Panc1 (cell line): ENCODE results near the gene GSDMA. TPM values are rescaled to one million over a fixed set of nuclear protein-coding genes. Genes with fewer than 3 reads are reported as not detected.

Experiments
- ATAC-seq: fragments of 200-7000 bp; cut with Tn5 transposase; 2 replicates; pipeline ENCODE4 v1.9.1; 2020; ENCODE audit warnings: mild to moderate bottlenecking, moderate library complexity
- BruUV-seq: library from RNA; stranded (reverse); fragments of 400-500 nt; replicated peaks from 2 replicates; lab custom pipeline; 2021; lab: Mats Ljungman, UMichigan
- CTCF ChIA-PET: fragments of 300-600 bp; sonication (Branson Sonifier 250); formaldehyde crosslinking; loops from one replicate; lab custom pipeline; 2022; ENCODE audit warnings: antibody characterized with exemption; lab: Charles Lee
- POLR2A ChIA-PET: fragments of 300-600 bp; sonication (Branson Sonifier 250); formaldehyde crosslinking; loops from one replicate; lab custom pipeline; 2022; ENCODE audit warnings: antibody characterized with exemption; lab: Charles Lee
- DNase-seq: peaks from one replicate; pipeline ENCODE4 v3.0.0-alpha.2; 2010; ENCODE audit warnings: low read depth, low spot score
- H3K27ac ChIP-seq: 2 replicates; pipeline ENCODE4 v1.5.1; 2011; ENCODE audit warnings: mild to moderate bottlenecking, low read length, inconsistent platforms
- H3K27me3 ChIP-seq: fragments of 200-500 bp; sonication (Bioruptor generic); 2 replicates; pipeline ENCODE4 v1.6.0; 2014; ENCODE audit warnings: low read length, inconsistent platforms; ENCODE audit not compliant: control insufficient read depth, insufficient read depth
- H3K36me3 ChIP-seq: fragments of 200-500 bp; sonication (Bioruptor generic); 2 replicates; pipeline ENCODE4 v1.5.1; 2014; ENCODE audit warnings: inconsistent platforms, mild to moderate bottlenecking, low read length, moderate library complexity; ENCODE audit not compliant: control insufficient read depth, insufficient read depth
- H3K4me1 ChIP-seq: 2 replicates; pipeline ENCODE4 v1.5.1; 2011; ENCODE audit warnings: inconsistent platforms, mild to moderate bottlenecking, low read length, moderate library complexity; ENCODE audit not compliant: control insufficient read depth, insufficient read depth
- H3K4me3 ChIP-seq, 2 experiments: 2 replicates each; pipeline ENCODE4 v1.5.1; 2011 to 2012; ENCODE audit warnings: low read depth in 2 of 2, low read length in 2 of 2, mild to moderate bottlenecking in 2 of 2, inconsistent platforms in 1 of 2, moderate library complexity in 1 of 2
- H3K9me3 ChIP-seq: fragments of 200-500 bp; sonication (Bioruptor generic); 2 replicates; pipeline ENCODE4 v1.5.1; 2014; ENCODE audit warnings: low read depth, mild to moderate bottlenecking, inconsistent platforms, low read length, moderate library complexity; ENCODE audit not compliant: control insufficient read depth, insufficient read depth
- CTCF ChIP-seq: fragments of 450-650 bp; IDR thresholded peaks from 2 replicates; pipeline ENCODE4 v1.5.1; 2017; ENCODE audit warnings: mild to moderate bottlenecking
- POLR2AphosphoS5 ChIP-seq: IDR thresholded peaks from 2 replicates; pipeline ENCODE4 v1.6.1; 2012; ENCODE audit warnings: mild to moderate bottlenecking, low read depth, low read length, moderate library complexity
- REST ChIP-seq, 2 experiments: IDR thresholded peaks; 2 replicates each; pipeline ENCODE4 v1.6.1; 2011 to 2012; ENCODE audit warnings: low read depth in 2 of 2, control low read depth in 1 of 2, low read length in 1 of 2, mild to moderate bottlenecking in 1 of 2, moderate library complexity in 1 of 2; ENCODE audit not compliant: insufficient read depth in 1 of 2
- SIN3A ChIP-seq: IDR thresholded peaks from 2 replicates; pipeline ENCODE4 v1.6.1; 2012; ENCODE audit warnings: low read depth, mild to moderate bottlenecking, low read length, moderate library complexity, borderline replicate concordance; ENCODE audit not compliant: insufficient read depth
- TCF7L2 ChIP-seq: IDR thresholded peaks from 2 replicates; pipeline ENCODE4 v1.6.1; 2011; ENCODE audit warnings: mild to moderate bottlenecking, low read depth, low read length, inconsistent platforms
- in situ Hi-C: cut with HindIII; loops from 2 replicates; pipeline ENCODE4 v1.10.0; 2016; ENCODE audit warnings: low sequenced_read_pairs, low pct_unique_long_range_greater_than_20kb
- intact Hi-C: fragments of 100-400 bp; cut with micrococcal nuclease; formaldehyde crosslinking; loops from one replicate; pipeline ENCODE4 v1.10.0; 2022; ENCODE audit not compliant: unreplicated experiment
- total RNA-seq: library from RNA; stranded (reverse); gene quantifications from one replicate; pipeline ENCODE4 v1.2.1, GENCODE V29; 2021; ENCODE audit not compliant: unreplicated experiment

The GSDMA gene
- total RNA-seq, 1 experiment from 2014 or later: not detected

- TF ChIP-seq POLR2AphosphoS5 (no peak), CTCF (no peak), SIN3A (no peak), TCF7L2 (no peak), REST (IDR thresholded peaks at IDR 0.05; ENCODE audit: insufficient read depth in 1 of 2, low read depth in 2 of 2, low read length in 1 of 2) (no peak)
- no peak for DNase-seq
- CTCF ChIA-PET: interaction anchor here (0.6 to 0.9 kb wide), 3 partner anchors 12 to 180 kb away, joined by 3 to 6 read pairs (median 4); no protein-coding TSS in a partner anchor
- 0 out of 2 replicates have a peak, but pooled peaks have one; percentile 36 for ATAC-seq
- POLR2A ChIA-PET: interaction anchor here (1.0 kb wide), 1 partner anchor 270 kb away, joined by 4 read pairs; no protein-coding TSS in a partner anchor
- intact Hi-C loops (loop anchor here (10.0 kb wide), 1 partner anchor 95 kb away; no protein-coding TSS in a partner anchor), in situ Hi-C loops (no loop called here)
- TSS peak; percentile 89 for BruUV-seq
- H3K27me3 ChIP-seq: no peaks in the 10 kb centered on the region
- no peaks in the 10 kb centered on the region for H3K36me3 ChIP-seq
- no peak overlapping the region for H3K27ac ChIP-seq
- no peaks in the 10 kb centered on the region for H3K9me3 ChIP-seq
- peaks cover 12% of the 10 kb centered on the region for H3K4me1 ChIP-seq
- H3K4me3 ChIP-seq: no peak overlapping the region
These were observed 56.6 kb downstream of the GSDMA start for GRCh38 chr17:40019140-40019991.

- intact Hi-C loops: no loop called here
- ATAC-seq: no peak
- BruUV-seq: no TSS peak
- ChIA-PET POLR2A (no interaction called here), CTCF (no interaction called here)
- Histone ChIP-seq H3K4me3 (no peak overlapping the region), H3K27me3 (no peaks in the 10 kb centered on the region), H3K4me1 (peaks cover 12% of the 10 kb centered on the region), H3K9me3 (no peaks in the 10 kb centered on the region), H3K27ac (no peak overlapping the region), H3K36me3 (no peaks in the 10 kb centered on the region)
- DNase-seq: no peak
- in situ Hi-C loops: no loop called here
- TF ChIP-seq TCF7L2 (no peak), CTCF (no peak), SIN3A (no peak), POLR2AphosphoS5 (no peak), REST (IDR thresholded peaks at IDR 0.05; ENCODE audit: insufficient read depth in 1 of 2, low read depth in 2 of 2, low read length in 1 of 2) (no peak)
These were observed 57.3 kb downstream of the GSDMA start for GRCh38 chr17:40020146-40020545.
